HepG2 (cell line): ENCODE measurements around the gene PPP2R5E. TPM values are rescaled to one million over a fixed set of nuclear protein-coding genes. Genes with fewer than 3 reads are reported as not detected.
A peak's percentile ranks its signal among the peaks of the same experiment; 100 is the strongest.

Experiments used
- ASH2L ChIP-seq: fragments of 300-600, 200-600 bp; sonication (generic); IDR thresholded peaks from 2 replicates; pipeline ENCODE4 v1.7.0; 2017; ENCODE audit warnings: low read depth, mild to moderate bottlenecking, moderate library complexity, mixed read lengths, low read length; ENCODE audit not compliant: insufficient read length
- CENPT ChIP-seq: sonication (generic); formaldehyde crosslinking; IDR thresholded peaks from 2 replicates; pipeline ENCODE4 v1.8.0; 2022; ENCODE audit warnings: low read depth, mild to moderate bottlenecking, moderate library complexity, missing genetic modification reagents
- HOXA3 ChIP-seq: sonication (generic); formaldehyde crosslinking; IDR thresholded peaks from 2 replicates; pipeline ENCODE4 v1.5.0; 2020; ENCODE audit warnings: missing genetic modification reagents
- IRF2 ChIP-seq: IDR thresholded peaks from 2 replicates; pipeline ENCODE4 v1.6.1; 2018; ENCODE audit warnings: missing genetic modification reagents, missing compliant biosample characterization
- MED8 ChIP-seq: sonication (generic); formaldehyde crosslinking; IDR thresholded peaks from 2 replicates; pipeline ENCODE4 v1.8.1; 2023; ENCODE audit warnings: mild to moderate bottlenecking, missing genetic modification reagents; ENCODE audit not compliant: insufficient replicate concordance
- MTA1 ChIP-seq: sonication (generic); formaldehyde crosslinking; IDR thresholded peaks from 2 replicates; pipeline ENCODE4 v1.4.0; 2020; ENCODE audit warnings: missing genetic modification reagents, mild to moderate bottlenecking, borderline replicate concordance
- NCOA1 ChIP-seq: sonication (generic); formaldehyde crosslinking; IDR thresholded peaks from 2 replicates; pipeline ENCODE4 v1.9.0; 2021; ENCODE audit warnings: missing genetic modification reagents
- NONO ChIP-seq, 2 experiments: fragments of 450-650 bp in 1 of 2; sonication (generic) in 1 of 2; formaldehyde crosslinking in 1 of 2; IDR thresholded peaks in 1 of 2; conservative IDR thresholded peaks in 1 of 2; 2 replicates each; pipeline versions ENCODE4 v1.6.1 to v1.8.0; 2017 to 2022; ENCODE audit warnings: mild to moderate bottlenecking in 1 of 2, missing genetic modification reagents in 1 of 2, moderate library complexity in 1 of 2
- PCBP2 ChIP-seq: fragments of 200-400 bp; formaldehyde crosslinking; optimal IDR thresholded peaks from 2 replicates; pipeline ENCODE3; 2018; ENCODE audit warnings: low read length, low read depth; ENCODE audit not compliant: poor library complexity, severe bottlenecking
- PHF20 ChIP-seq: sonication (generic); formaldehyde crosslinking; IDR thresholded peaks from 2 replicates; pipeline ENCODE4 v1.5.0; 2020; ENCODE audit warnings: mild to moderate bottlenecking, missing genetic modification reagents
- SKI ChIP-seq: fragments of 450-650 bp; IDR thresholded peaks from one replicate; pipeline ENCODE4 v1.6.1; 2018; ENCODE audit warnings: mild to moderate bottlenecking; ENCODE audit not compliant: partially characterized antibody
- SMAD3 ChIP-seq: sonication (generic); formaldehyde crosslinking; IDR thresholded peaks from 2 replicates; pipeline ENCODE4 v1.4.0; 2020; ENCODE audit warnings: missing genetic modification reagents
- TRAFD1 ChIP-seq: sonication (generic); formaldehyde crosslinking; IDR thresholded peaks from 2 replicates; pipeline ENCODE4 v1.5.1; 2020; ENCODE audit warnings: missing genetic modification reagents, mild to moderate bottlenecking, borderline replicate concordance
- ZFX ChIP-seq: sonication (generic); formaldehyde crosslinking; IDR thresholded peaks from 2 replicates; pipeline ENCODE4 v1.4.0; 2020; ENCODE audit warnings: mild to moderate bottlenecking, low read depth, missing genetic modification reagents, moderate library complexity
- ZNF234 ChIP-seq: sonication (generic); formaldehyde crosslinking; conservative IDR thresholded peaks from 2 replicates; pipeline ENCODE4 v1.5.1; 2020; ENCODE audit warnings: mild to moderate bottlenecking, missing genetic modification reagents
- ZNF414 ChIP-seq: sonication (generic); formaldehyde crosslinking; IDR thresholded peaks from 2 replicates; pipeline ENCODE4 v1.5.0; 2020; ENCODE audit warnings: missing genetic modification reagents
- ZNF441 ChIP-seq: sonication (generic); formaldehyde crosslinking; IDR thresholded peaks from 2 replicates; pipeline ENCODE4 v1.7.0; 2021; ENCODE audit warnings: missing genetic modification reagents, borderline replicate concordance
- polyA plus RNA-seq, 8 experiments: library from polyadenylated mRNA; depleted of rRNA in 3 of 8; stranded (reverse) in 7 of 8; unstranded in 1 of 8; fragments of >200 nt; fragmentation: Illumina TruSeq in 4 of 8; extraction: Trizol in 4 of 8; gene quantifications; 2 replicates each; pipeline versions ENCODE4 v1.2.1 to v1.2.3, GENCODE V29; 2011 to 2016; ENCODE audit warnings: low read depth in 4 of 8, missing spikeins in 1 of 8, mixed read lengths in 1 of 8; ENCODE audit not compliant: insufficient read depth in 1 of 8
- total RNA-seq, 5 experiments: library from RNA; depleted of rRNA; stranded (reverse); fragments of >200 nt; fragmentation: Illumina TruSeq; extraction: Trizol; gene quantifications; 2 replicates each; pipeline ENCODE4 v1.2.3, GENCODE V29; 2016; ENCODE audit warnings: low read depth in 1 of 5
- TF ChIP-seq, protein P1 (sequence below): sonication (generic); formaldehyde crosslinking; IDR thresholded peaks from 2 replicates; pipeline ENCODE4 v1.4.0; 2020; ENCODE audit warnings: mild to moderate bottlenecking, missing genetic modification reagents
- TF ChIP-seq, protein P2 (sequence below): sonication (generic); formaldehyde crosslinking; IDR thresholded peaks from 2 replicates; pipeline ENCODE4 v1.4.0; 2020; ENCODE audit warnings: missing genetic modification reagents, borderline replicate concordance
- TF ChIP-seq, protein P3 (sequence below): sonication (generic); formaldehyde crosslinking; IDR thresholded peaks from 2 replicates; pipeline ENCODE4 v1.5.1; 2020; ENCODE audit warnings: missing genetic modification reagents, mild to moderate bottlenecking, borderline replicate concordance

The PPP2R5E gene
- total and polyA plus RNA-seq, 2 of the 13 experiments (the other 11 are each of a cell fraction or from before 2014, with no cell fraction given): 8.9 to 11.0 TPM

- TF ChIP-seq, protein P1, sequence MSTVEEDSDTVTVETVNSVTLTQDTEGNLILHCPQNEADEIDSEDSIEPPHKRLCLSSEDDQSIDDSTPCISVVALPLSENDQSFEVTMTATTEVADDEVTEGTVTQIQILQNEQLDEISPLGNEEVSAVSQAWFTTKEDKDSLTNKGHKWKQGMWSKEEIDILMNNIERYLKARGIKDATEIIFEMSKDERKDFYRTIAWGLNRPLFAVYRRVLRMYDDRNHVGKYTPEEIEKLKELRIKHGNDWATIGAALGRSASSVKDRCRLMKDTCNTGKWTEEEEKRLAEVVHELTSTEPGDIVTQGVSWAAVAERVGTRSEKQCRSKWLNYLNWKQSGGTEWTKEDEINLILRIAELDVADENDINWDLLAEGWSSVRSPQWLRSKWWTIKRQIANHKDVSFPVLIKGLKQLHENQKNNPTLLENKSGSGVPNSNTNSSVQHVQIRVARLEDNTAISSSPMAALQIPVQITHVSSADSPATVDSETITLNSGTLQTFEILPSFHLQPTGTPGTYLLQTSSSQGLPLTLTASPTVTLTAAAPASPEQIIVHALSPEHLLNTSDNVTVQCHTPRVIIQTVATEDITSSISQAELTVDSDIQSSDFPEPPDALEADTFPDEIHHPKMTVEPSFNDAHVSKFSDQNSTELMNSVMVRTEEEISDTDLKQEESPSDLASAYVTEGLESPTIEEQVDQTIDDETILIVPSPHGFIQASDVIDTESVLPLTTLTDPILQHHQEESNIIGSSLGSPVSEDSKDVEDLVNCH (CRISPR knock-in tag): no peak
- TF ChIP-seq MED8 (CRISPR knock-in tag) (no peak), NONO (IDR thresholded peaks at IDR 0.05) (no peak), NONO (CRISPR knock-in tag; conservative IDR thresholded peaks at IDR 0.05) (no peak; the same call in 1 of the 2 replicates), SMAD3 (CRISPR knock-in tag) (peak; percentile 42; the same call in 1 of the 2 replicates), MTA1 (no peak), HOXA3 (no peak; the same call in 1 of the 2 replicates), ASH2L (no peak), ZNF441 (peak; percentile 24; the same call in 1 of the 2 replicates), NCOA1 (CRISPR knock-in tag) (no peak), PCBP2 (no peak), TRAFD1 (no peak), IRF2 (no peak; the same call in 1 of the 2 replicates), SKI (no peak), ZFX (no peak), ZNF414 (CRISPR knock-in tag) (no peak), CENPT (CRISPR knock-in tag) (no peak), ZNF234 (CRISPR knock-in tag) (no peak), PHF20 (no peak)
- TF ChIP-seq, protein P2, sequence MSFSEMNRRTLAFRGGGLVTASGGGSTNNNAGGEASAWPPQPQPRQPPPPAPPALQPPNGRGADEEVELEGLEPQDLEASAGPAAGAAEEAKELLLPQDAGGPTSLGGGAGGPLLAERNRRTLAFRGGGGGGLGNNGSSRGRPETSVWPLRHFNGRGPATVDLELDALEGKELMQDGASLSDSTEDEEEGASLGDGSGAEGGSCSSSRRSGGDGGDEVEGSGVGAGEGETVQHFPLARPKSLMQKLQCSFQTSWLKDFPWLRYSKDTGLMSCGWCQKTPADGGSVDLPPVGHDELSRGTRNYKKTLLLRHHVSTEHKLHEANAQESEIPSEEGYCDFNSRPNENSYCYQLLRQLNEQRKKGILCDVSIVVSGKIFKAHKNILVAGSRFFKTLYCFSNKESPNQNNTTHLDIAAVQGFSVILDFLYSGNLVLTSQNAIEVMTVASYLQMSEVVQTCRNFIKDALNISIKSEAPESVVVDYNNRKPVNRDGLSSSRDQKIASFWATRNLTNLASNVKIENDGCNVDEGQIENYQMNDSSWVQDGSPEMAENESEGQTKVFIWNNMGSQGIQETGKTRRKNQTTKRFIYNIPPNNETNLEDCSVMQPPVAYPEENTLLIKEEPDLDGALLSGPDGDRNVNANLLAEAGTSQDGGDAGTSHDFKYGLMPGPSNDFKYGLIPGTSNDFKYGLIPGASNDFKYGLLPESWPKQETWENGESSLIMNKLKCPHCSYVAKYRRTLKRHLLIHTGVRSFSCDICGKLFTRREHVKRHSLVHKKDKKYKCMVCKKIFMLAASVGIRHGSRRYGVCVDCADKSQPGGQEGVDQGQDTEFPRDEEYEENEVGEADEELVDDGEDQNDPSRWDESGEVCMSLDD: no peak
- TF ChIP-seq, protein P3, sequence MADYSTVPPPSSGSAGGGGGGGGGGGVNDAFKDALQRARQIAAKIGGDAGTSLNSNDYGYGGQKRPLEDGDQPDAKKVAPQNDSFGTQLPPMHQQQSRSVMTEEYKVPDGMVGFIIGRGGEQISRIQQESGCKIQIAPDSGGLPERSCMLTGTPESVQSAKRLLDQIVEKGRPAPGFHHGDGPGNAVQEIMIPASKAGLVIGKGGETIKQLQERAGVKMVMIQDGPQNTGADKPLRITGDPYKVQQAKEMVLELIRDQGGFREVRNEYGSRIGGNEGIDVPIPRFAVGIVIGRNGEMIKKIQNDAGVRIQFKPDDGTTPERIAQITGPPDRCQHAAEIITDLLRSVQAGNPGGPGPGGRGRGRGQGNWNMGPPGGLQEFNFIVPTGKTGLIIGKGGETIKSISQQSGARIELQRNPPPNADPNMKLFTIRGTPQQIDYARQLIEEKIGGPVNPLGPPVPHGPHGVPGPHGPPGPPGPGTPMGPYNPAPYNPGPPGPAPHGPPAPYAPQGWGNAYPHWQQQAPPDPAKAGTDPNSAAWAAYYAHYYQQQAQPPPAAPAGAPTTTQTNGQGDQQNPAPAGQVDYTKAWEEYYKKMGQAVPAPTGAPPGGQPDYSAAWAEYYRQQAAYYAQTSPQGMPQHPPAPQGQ (CRISPR knock-in tag): no peak
Measured at GRCh38 chr14:63457498-63457897, 85.7 kb downstream of the PPP2R5E start (continued).
